ENCODE measurements around the gene GABARAP. TPM values are rescaled to one million over a fixed set of nuclear protein-coding genes. Genes with fewer than 3 reads are reported as not detected.
A peak's percentile ranks its signal among the peaks of the same experiment; 100 is the strongest.

The GABARAP gene
- total and polyA plus RNA-seq, 10 of the 15 experiments (the other 5 are each of a cell fraction or from before 2014, with no cell fraction given), result 134 to 613 (median 285) TPM

- no peak for TF ChIP-seq PRDM15 (CRISPR knock-in tag; IDR thresholded peaks at IDR 0.05)
- no peak for TF ChIP-seq CHD1 (IDR thresholded peaks at IDR 0.05; ENCODE audit: low read depth, low read length)
- TF ChIP-seq SMAD1 (IDR thresholded peaks at IDR 0.05; ENCODE audit: low read depth, partially characterized antibody), result no peak
- TF ChIP-seq POLR2A (IDR thresholded peaks at IDR 0.05; ENCODE audit: low read depth, low read length), result peak; percentile 70
- TF ChIP-seq SIX5 (IDR thresholded peaks at IDR 0.05; ENCODE audit: low read depth, low read length, severe bottlenecking), result peak; percentile 88
- peak; percentile 80 for TF ChIP-seq TARDBP (IDR thresholded peaks at IDR 0.05; ENCODE audit: borderline replicate concordance)
- TF ChIP-seq, protein P1, sequence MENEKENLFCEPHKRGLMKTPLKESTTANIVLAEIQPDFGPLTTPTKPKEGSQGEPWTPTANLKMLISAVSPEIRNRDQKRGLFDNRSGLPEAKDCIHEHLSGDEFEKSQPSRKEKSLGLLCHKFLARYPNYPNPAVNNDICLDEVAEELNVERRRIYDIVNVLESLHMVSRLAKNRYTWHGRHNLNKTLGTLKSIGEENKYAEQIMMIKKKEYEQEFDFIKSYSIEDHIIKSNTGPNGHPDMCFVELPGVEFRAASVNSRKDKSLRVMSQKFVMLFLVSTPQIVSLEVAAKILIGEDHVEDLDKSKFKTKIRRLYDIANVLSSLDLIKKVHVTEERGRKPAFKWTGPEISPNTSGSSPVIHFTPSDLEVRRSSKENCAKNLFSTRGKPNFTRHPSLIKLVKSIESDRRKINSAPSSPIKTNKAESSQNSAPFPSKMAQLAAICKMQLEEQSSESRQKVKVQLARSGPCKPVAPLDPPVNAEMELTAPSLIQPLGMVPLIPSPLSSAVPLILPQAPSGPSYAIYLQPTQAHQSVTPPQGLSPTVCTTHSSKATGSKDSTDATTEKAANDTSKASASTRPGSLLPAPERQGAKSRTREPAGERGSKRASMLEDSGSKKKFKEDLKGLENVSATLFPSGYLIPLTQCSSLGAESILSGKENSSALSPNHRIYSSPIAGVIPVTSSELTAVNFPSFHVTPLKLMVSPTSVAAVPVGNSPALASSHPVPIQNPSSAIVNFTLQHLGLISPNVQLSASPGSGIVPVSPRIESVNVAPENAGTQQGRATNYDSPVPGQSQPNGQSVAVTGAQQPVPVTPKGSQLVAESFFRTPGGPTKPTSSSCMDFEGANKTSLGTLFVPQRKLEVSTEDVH (IDR thresholded peaks at IDR 0.05; ENCODE audit: low read depth, partially characterized antibody), result peak; percentile 55
- TF ChIP-seq BHLHE40 (IDR thresholded peaks at IDR 0.05; ENCODE audit: borderline replicate concordance in 1 of 2, low read depth in 2 of 2, low read length in 1 of 2), result peak in 1 of 2 experiments; percentile 17; a peak in 1 of 4 replicates
- TF ChIP-seq POLR2AphosphoS5 (IDR thresholded peaks at IDR 0.05; ENCODE audit: low read length), result no peak
- peak; percentile 37; the same call in 1 of the 2 replicates for TF ChIP-seq CBFB (IDR thresholded peaks at IDR 0.05; ENCODE audit: low read depth)
- no peak for TF ChIP-seq CBX5 (IDR thresholded peaks at IDR 0.05; ENCODE audit: low read depth)
- no peak for TF ChIP-seq WRNIP1 (IDR thresholded peaks at IDR 0.05; ENCODE audit: borderline replicate concordance, low read depth, low read length)
- no peak for TF ChIP-seq SMAD5 (IDR thresholded peaks at IDR 0.05; ENCODE audit: low read depth)
- peak; percentile 74; the same call in 1 of the 2 replicates for TF ChIP-seq CREB1 (IDR thresholded peaks at IDR 0.05; ENCODE audit: low read depth)
- no peak for TF ChIP-seq RAD51 (IDR thresholded peaks at IDR 0.05)
- no peak for TF ChIP-seq KDM1A (IDR thresholded peaks at IDR 0.05; ENCODE audit: borderline replicate concordance)
- TF ChIP-seq IKZF2 (IDR thresholded peaks at IDR 0.05), result peak; percentile 83 to 87
Observed at GRCh38 chr17:7239091-7240027, 2.9 kb downstream of the GABARAP start, which contains the start of gene PHF23 (continued).

All from GM12878 (cell line).